Esophagus (tissue), 2 donors: ENCODE results near the gene PUSL1. TPM values are rescaled to one million over a fixed set of nuclear protein-coding genes. Genes with fewer than 3 reads are reported as not detected.

Experiments
- H3K27ac ChIP-seq, 2 donors: one replicate each; pipeline ENCODE4 v1.5.1; 2013; ENCODE audit warnings: low read depth in 2 of 2, mild to moderate bottlenecking in 2 of 2, inconsistent platforms in 1 of 2, low read length in 1 of 2, moderate library complexity in 1 of 2
- H3K27me3 ChIP-seq, 2 donors: one replicate each; pipeline ENCODE4 v1.6.1; 2013; ENCODE audit warnings: low read length in 2 of 2, control low read depth in 1 of 2, mild to moderate bottlenecking in 1 of 2; ENCODE audit not compliant: insufficient read depth in 2 of 2, control insufficient read depth in 1 of 2
- H3K36me3 ChIP-seq, 2 donors: one replicate each; pipeline ENCODE4 v1.6.1; 2013; ENCODE audit warnings: low read length in 1 of 2; ENCODE audit not compliant: control insufficient read depth in 2 of 2, insufficient read depth in 2 of 2
- H3K4me1 ChIP-seq, 2 donors: one replicate each; pipeline ENCODE4 v1.6.1; 2013; ENCODE audit warnings: low read length in 1 of 2; ENCODE audit not compliant: control insufficient read depth in 2 of 2, insufficient read depth in 2 of 2
- H3K4me3 ChIP-seq, 2 donors: one replicate each; pipeline ENCODE4 v1.5.1; 2013; ENCODE audit warnings: low read length in 2 of 2, mild to moderate bottlenecking in 2 of 2, low read depth in 1 of 2, moderate library complexity in 1 of 2
- H3K9me3 ChIP-seq, 2 donors: one replicate each; pipeline ENCODE4 v1.6.1; 2013; ENCODE audit warnings: mild to moderate bottlenecking in 2 of 2, low read depth in 1 of 2, low read length in 1 of 2, moderate library complexity in 1 of 2; ENCODE audit not compliant: control insufficient read depth in 2 of 2, insufficient read depth in 1 of 2
- WGBS, 2 donors: extraction: QIAGEN DNeasy Blood & Tissue Kit; methylation state at CpG; one replicate each; pipeline ENCODE4 v1.1.7; 2013; 5-methylcytosine and 5-hydroxymethylcytosine counted together
- polyA plus RNA-seq, 2 donors: library from polyadenylated mRNA; stranded (reverse); fragments of 200-250 nt; gene quantifications; one replicate each; pipeline ENCODE4 v1.2.3, GENCODE V29; 2013
- donor health status: healthy with polysubstance abuse.
- donor health status: Bipolar disorder and iron deficiency.

PUSL1 gene
- polyA plus RNA-seq, 2 donors: 24.4 to 24.8 TPM

GRCh38 chr1:1275836-1276235, 32.6 kb upstream of the PUSL1 start:
- WGBS, 2 donors: 75 to 78% methylated on average over 9 of the region's 9 CpGs
- Histone ChIP-seq H3K27me3 (no peaks in the 10 kb centered on the region), H3K4me3 (no peak overlapping the region), H3K36me3 (peaks cover 0 to 6% of the 10 kb centered on the region in 2 donors), H3K27ac (no peak overlapping the region), H3K4me1 (peaks cover 13 to 18% of the 10 kb centered on the region in 2 donors), H3K9me3 (no peaks in the 10 kb centered on the region)

- peaks cover 9 to 21% of the 10 kb centered on the region in 2 donors for H3K4me1 ChIP-seq
- no peaks in the 10 kb centered on the region for H3K9me3 ChIP-seq
- H3K27me3 ChIP-seq: no peaks in the 10 kb centered on the region
- no peaks in the 10 kb centered on the region for H3K36me3 ChIP-seq
- no peak overlapping the region for H3K4me3 ChIP-seq
- WGBS, 2 donors: 88 to 95% methylated on average over 13 of the region's 13 CpGs
- no peak overlapping the region for H3K27ac ChIP-seq
Observed at GRCh38 chr1:1278620-1279019, 29.8 kb upstream of the PUSL1 start.

- WGBS, 2 donors: 88 to 91% methylated on average over 16 to 17 of the region's 17 CpGs
- Histone ChIP-seq H3K27me3 (no peaks in the 10 kb centered on the region), H3K36me3 (no peaks in the 10 kb centered on the region), H3K27ac (no peak overlapping the region), H3K4me1 (peaks cover 9 to 24% of the 10 kb centered on the region in 2 donors), H3K9me3 (no peaks in the 10 kb centered on the region), H3K4me3 (no peak overlapping the region)
Observed at GRCh38 chr1:1279028-1279427, 29.4 kb upstream of the PUSL1 start.

- H3K4me3 ChIP-seq: no peak overlapping the region
- peak overlapping the region; percentile 81 to 89 for H3K27ac ChIP-seq
- H3K9me3 ChIP-seq: no peaks in the 10 kb centered on the region
- WGBS, 2 donors: 89 to 91% methylated on average over 21 of the region's 21 CpGs
- no peaks in the 10 kb centered on the region for H3K36me3 ChIP-seq
- H3K27me3 ChIP-seq: no peaks in the 10 kb centered on the region
- H3K4me1 ChIP-seq: peaks cover 0 to 23% of the 10 kb centered on the region in 2 donors
Observed at GRCh38 chr1:1280782-1281481, 27.5 kb upstream of the PUSL1 start.

- WGBS, 2 donors: 37% methylated on average over 26 of the region's 26 CpGs
- Histone ChIP-seq H3K9me3 (no peaks in the 10 kb centered on the region), H3K4me1 (peaks cover 0 to 23% of the 10 kb centered on the region in 2 donors), H3K36me3 (no peaks in the 10 kb centered on the region), H3K27ac (peak overlapping the region; percentile 81 to 89), H3K4me3 (no peak overlapping the region), H3K27me3 (no peaks in the 10 kb centered on the region)
Observed at GRCh38 chr1:1281533-1282321, 26.7 kb upstream of the PUSL1 start.

GRCh38 chr1:1282998-1283397, 25.4 kb upstream of the PUSL1 start:
- no peaks in the 10 kb centered on the region for H3K9me3 ChIP-seq
- peaks cover 0 to 2% of the 10 kb centered on the region in 2 donors for H3K27me3 ChIP-seq
- H3K36me3 ChIP-seq: no peaks in the 10 kb centered on the region
- 67 to 75% methylated on average over 14 of the region's 14 CpGs for WGBS, 2 donors
- peaks cover 0 to 23% of the 10 kb centered on the region in 2 donors for H3K4me1 ChIP-seq
- no peak overlapping the region for H3K27ac ChIP-seq
- H3K4me3 ChIP-seq: no peak overlapping the region

GRCh38 chr1:1283821-1284220, 24.6 kb upstream of the PUSL1 start:
- Histone ChIP-seq H3K36me3 (no peaks in the 10 kb centered on the region), H3K27ac (no peak overlapping the region), H3K9me3 (no peaks in the 10 kb centered on the region), H3K4me3 (no peak overlapping the region), H3K4me1 (peaks cover 0 to 23% of the 10 kb centered on the region in 2 donors), H3K27me3 (peaks cover 0 to 2% of the 10 kb centered on the region in 2 donors)
- 7 to 8% methylated on average over 4 to 8 of the region's 9 CpGs for WGBS, 2 donors

- WGBS, 2 donors: 82 to 83% methylated on average over 26 to 29 of the region's 32 CpGs
- Histone ChIP-seq H3K27ac (no peak overlapping the region), H3K4me1 (peaks cover 0 to 23% of the 10 kb centered on the region in 2 donors), H3K36me3 (no peaks in the 10 kb centered on the region), H3K27me3 (peaks cover 0 to 2% of the 10 kb centered on the region in 2 donors), H3K9me3 (no peaks in the 10 kb centered on the region), H3K4me3 (no peak overlapping the region)
Observed at GRCh38 chr1:1284221-1285101, 23.9 kb upstream of the PUSL1 start.

- Histone ChIP-seq H3K4me1 (peaks cover 0 to 23% of the 10 kb centered on the region in 2 donors), H3K27ac (no peak overlapping the region), H3K4me3 (no peak overlapping the region), H3K9me3 (no peaks in the 10 kb centered on the region), H3K27me3 (peaks cover 0 to 2% of the 10 kb centered on the region in 2 donors), H3K36me3 (no peaks in the 10 kb centered on the region)
- 91% methylated on average over 22 of the region's 22 CpGs for WGBS, 2 donors
Observed at GRCh38 chr1:1285102-1285571, 23.3 kb upstream of the PUSL1 start.
